NCI-H2227 (cell line): ENCODE results near the gene AUH.

ENCODE experiments used
- DNase-seq: peaks from one replicate; lab custom pipeline; 2025; ENCODE audit not compliant: unreplicated experiment; lab: John Stamatoyannopoulos, UW

The AUH gene

GRCh38 chr9:91172329-91172728 is 189.4 kb downstream of the AUH start:
- DNase-seq: no peak

GRCh38 chr9:91170951-91171350 is 190.8 kb downstream of the AUH start:
- DNase-seq: no peak

- no peak for DNase-seq
Observed at GRCh38 chr9:91166796-91167366, 194.8 kb downstream of the AUH start.

DNA sequence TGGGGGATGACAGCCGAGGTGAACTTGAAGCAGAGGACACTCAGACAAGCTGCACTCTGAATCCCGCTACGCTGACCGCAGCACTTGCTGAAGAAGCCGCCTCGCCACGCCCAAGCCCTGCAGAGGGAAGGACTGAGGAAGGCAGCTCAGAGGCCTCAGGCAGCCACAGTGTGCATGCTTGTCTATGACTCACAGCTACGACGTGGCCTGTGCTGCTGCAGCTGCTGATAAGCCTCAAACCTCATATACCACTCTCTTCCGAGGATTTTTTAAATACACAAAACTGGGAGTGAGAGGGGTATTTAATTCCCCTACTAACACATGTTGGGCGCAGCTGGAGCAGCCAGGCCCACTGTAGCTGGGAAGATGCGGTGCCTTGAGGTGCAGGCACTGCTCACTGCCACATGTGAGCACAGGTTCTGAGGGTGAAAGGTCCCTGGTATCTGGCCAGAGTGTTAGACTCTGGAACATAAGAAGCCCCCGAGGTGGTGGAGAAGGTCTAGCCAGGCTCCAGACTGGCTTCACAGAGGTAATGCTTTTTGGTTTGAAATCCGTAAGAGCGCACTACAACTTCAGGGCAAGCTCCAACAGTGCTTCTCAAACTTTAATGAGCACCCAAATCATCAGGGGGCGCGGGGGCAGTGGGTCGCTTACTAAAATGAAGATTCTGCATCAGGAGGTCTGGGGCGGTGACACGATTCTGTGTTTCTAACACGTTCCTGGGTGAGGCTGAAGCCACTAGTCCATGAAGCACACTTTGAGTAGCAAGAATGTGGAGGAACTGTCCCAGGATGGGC is 196.8 kb downstream of the AUH start:
- no peak for DNase-seq
